Retinal pigment epithelial cell (primary cell): ENCODE measurements around the gene C3orf20.

Experiments used
- DNase-seq: peaks from one replicate; pipeline ENCODE4 v3.0.0-alpha.2; 2010; ENCODE audit warnings: low read depth
- H3K4me3 ChIP-seq: 2 replicates; pipeline ENCODE4 v1.5.1; 2011; ENCODE audit warnings: mild to moderate bottlenecking, low read length, control low read depth, moderate library complexity
- TF ChIP-seq, protein P1 (sequence below): conservative IDR thresholded peaks from 2 replicates; pipeline ENCODE4 v1.5.1; 2011; ENCODE audit warnings: low read depth, low read length, control low read depth, inconsistent platforms

The C3orf20 gene

DNA sequence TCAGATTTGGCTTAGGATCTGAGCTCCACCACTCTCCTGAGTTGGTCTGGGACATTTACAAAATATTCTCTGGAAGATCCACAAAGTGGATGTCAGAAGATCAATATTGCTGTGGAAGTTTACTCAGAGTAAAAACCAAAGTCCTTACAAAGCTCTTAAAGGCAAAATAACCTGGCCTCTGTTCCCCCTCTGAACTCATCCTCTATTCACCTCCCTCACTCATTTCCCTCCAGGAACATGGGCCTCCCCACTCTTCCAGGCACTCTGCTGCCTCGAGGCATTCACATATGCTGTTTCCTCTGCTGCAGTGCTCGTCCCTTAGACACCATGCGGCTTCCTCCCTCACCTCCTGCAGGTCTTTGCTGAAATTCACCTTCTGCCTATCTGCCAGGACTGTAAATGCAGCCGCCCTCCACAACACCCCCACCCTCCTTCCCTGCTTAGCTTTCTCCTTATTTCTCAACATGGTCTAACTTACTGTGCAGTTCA, 42.5 kb upstream of the C3orf20 start:
- no peak overlapping the region for H3K4me3 ChIP-seq
- TF ChIP-seq, protein P1, sequence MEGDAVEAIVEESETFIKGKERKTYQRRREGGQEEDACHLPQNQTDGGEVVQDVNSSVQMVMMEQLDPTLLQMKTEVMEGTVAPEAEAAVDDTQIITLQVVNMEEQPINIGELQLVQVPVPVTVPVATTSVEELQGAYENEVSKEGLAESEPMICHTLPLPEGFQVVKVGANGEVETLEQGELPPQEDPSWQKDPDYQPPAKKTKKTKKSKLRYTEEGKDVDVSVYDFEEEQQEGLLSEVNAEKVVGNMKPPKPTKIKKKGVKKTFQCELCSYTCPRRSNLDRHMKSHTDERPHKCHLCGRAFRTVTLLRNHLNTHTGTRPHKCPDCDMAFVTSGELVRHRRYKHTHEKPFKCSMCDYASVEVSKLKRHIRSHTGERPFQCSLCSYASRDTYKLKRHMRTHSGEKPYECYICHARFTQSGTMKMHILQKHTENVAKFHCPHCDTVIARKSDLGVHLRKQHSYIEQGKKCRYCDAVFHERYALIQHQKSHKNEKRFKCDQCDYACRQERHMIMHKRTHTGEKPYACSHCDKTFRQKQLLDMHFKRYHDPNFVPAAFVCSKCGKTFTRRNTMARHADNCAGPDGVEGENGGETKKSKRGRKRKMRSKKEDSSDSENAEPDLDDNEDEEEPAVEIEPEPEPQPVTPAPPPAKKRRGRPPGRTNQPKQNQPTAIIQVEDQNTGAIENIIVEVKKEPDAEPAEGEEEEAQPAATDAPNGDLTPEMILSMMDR = no peak
- DNase-seq = no peak

- H3K4me3 ChIP-seq = no peak overlapping the region
- TF ChIP-seq, protein P1 = no peak
Observed at GRCh38 chr3:14633417-14633816, 41.5 kb upstream of the C3orf20 start.

GRCh38 chr3:14633819-14634424, 41.0 kb upstream of the C3orf20 start:
- TF ChIP-seq, protein P1 = peak; percentile 91
- no peak overlapping the region for H3K4me3 ChIP-seq
- no peak for DNase-seq

More at GRCh38 chr3:14633417-14633816, 41.5 kb upstream of the C3orf20 start:
- no peak for DNase-seq

DNA sequence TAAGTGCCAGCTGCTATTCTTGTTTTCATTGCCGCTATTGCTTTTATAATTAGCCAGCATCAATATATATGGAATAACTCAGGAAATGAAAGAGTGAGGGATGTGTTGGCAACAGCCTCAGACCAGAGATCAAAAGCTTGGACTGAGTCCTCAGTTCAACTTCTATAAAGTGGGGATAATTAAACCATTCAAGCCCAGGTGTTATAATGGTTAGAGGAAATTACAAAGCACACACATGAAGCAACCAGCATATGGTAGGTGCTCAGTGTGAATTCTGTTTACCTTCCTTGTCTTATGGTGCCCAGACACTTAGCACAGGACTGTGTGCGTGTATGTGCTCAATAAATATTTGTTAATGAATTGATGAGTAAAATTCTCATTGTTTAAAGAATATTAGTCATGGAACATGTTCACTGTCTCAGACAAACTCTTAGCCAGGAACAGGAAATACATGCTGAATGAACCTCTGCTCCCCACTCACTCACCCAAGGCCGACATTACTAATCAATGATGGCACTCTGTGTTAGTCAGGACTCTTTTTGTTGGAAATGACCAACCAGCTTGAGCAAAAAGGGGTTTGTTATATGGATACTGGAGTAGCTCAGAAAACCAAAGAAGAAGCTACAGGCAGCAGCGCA, 40.1 kb upstream of the C3orf20 start:
- TF ChIP-seq, protein P1 = no peak
- DNase-seq = no peak
- H3K4me3 ChIP-seq = no peak overlapping the region

GRCh38 chr3:14636496-14637087, 38.3 kb upstream of the C3orf20 start:
- TF ChIP-seq, protein P1 = no peak
- no peak overlapping the region for H3K4me3 ChIP-seq
- DNase-seq = no peak

DNA sequence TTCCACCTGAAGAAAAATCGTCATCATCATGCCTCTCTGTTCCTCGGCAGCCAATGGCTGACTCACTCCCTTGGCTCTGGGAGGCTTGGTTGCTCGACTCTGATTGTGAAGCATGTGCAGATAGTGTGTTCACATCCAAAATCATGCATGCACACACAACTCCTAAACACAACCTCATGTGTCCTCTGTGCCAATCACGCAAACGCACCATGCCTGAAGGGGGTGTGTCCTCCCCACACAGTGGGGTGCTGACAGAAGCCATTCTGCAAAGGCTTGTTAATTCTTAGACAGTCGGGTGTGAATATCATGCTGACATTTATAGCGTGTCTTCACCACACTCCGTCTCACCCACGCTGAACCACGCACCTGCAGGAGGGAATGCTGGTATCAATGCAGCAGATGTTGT, 34.8 kb upstream of the C3orf20 start:
- no peak for DNase-seq
- TF ChIP-seq, protein P1 = no peak
- H3K4me3 ChIP-seq = no peak overlapping the region

DNA sequence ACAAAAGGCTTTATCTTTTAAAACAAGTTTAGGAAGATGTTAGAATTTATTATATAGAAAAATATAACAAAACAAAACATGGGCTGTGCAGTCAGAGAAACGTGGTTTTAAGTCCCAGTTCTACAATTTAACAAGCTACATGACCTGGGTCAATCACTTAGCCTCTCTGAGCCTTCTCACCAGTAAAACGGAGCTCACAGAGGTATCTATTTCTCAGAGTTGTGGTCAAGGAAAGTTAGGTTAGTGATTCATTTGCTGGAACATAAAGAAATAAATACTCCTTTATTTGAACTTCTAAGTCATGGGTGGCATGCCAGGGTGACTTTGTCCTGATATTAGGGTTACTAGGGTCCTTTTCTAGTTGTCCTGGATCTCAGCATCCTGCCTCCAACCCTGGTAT, 34.2 kb upstream of the C3orf20 start:
- no peak for DNase-seq
- no peak overlapping the region for H3K4me3 ChIP-seq
- TF ChIP-seq, protein P1 = no peak
